Esophagus muscularis mucosa (tissue), 4 donors: ENCODE measurements around the gene LCORL.

Experiments used
- CTCF ChIP-seq, 3 experiments: fragments of 200-600 bp in 2 of 3; fragments of 450-650 bp in 1 of 3; sonication (generic) in 2 of 3; IDR thresholded peaks; one replicate each; pipeline ENCODE4 v1.5.1; 2017 to 2019; ENCODE audit warnings: antibody characterized with exemption in 3 of 3, mild to moderate bottlenecking in 2 of 3, moderate library complexity in 1 of 3
- EP300 ChIP-seq: sonication (generic); formaldehyde crosslinking; IDR thresholded peaks from one replicate; pipeline ENCODE4 v1.6.1; 2017; ENCODE audit warnings: antibody characterized with exemption
- POLR2A ChIP-seq: fragments of 450-650 bp; IDR thresholded peaks from one replicate; pipeline ENCODE4 v1.6.1; 2017; ENCODE audit warnings: antibody characterized with exemption, moderate library complexity, mild to moderate bottlenecking, low read depth
- POLR2AphosphoS5 ChIP-seq, 2 donors: sonication (generic); formaldehyde crosslinking; IDR thresholded peaks; one replicate each; pipeline ENCODE4 v1.6.1; 2017; ENCODE audit warnings: antibody characterized with exemption in 2 of 2

GRCh38 chr4:18052158-18052557, 30.6 kb upstream of the LCORL start:
- TF ChIP-seq CTCF (IDR thresholded peaks at IDR 0.05) (no peak), POLR2A (no peak), POLR2AphosphoS5 (IDR thresholded peaks at IDR 0.05) (no peak), EP300 (no peak)
